ENCODE measurements around the gene ZNF593. TPM values are rescaled to one million over a fixed set of nuclear protein-coding genes. Genes with fewer than 3 reads are reported as not detected.

The ZNF593 gene
- total RNA-seq, 1 donor from 2014 or later: 18.0 TPM

DNA sequence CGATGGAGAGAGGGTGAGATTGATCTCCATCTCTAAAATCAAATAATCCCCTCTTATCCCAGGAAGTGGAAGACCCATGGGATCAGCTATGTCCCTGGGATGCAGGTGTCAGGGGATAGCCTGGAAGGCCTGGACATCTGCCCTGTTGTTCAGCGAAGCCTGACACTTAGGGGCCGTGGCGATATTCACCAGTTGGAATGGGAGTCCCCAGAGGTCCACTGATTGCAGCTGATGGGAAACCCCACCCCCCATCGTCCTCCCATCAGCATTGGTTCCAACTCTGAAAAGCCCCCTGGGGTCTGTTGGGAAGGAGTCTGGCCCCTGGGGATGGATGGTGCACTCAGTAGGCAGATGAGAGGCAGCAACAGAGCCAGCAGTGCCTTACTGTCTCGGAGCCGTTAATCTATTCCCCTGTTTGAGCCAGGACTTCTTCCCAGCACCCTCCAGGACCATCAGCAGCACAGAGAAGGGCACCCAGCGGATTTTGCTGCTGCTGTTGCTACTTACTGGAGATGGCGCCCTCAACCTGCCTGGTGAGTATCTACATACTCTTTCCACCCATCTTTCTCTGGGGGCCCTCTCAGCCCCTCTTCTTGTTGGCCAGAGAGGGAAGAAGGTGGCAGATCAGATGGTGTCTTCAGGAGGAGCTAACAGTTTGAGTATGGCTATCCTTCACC is 34.1 kb downstream of the ZNF593 start:
- Histone ChIP-seq H3K9me3 (no peaks in the 10 kb centered on the region), H3K27ac (no peak overlapping the region), H3K4me3 (no peak overlapping the region), H3K4me1 (peaks cover 4% of the 10 kb centered on the region), H3K36me3 (no peaks in the 10 kb centered on the region), H3K27me3 (ENCODE audit: low read depth) (no peaks in the 10 kb centered on the region)
- TF ChIP-seq, protein P1, sequence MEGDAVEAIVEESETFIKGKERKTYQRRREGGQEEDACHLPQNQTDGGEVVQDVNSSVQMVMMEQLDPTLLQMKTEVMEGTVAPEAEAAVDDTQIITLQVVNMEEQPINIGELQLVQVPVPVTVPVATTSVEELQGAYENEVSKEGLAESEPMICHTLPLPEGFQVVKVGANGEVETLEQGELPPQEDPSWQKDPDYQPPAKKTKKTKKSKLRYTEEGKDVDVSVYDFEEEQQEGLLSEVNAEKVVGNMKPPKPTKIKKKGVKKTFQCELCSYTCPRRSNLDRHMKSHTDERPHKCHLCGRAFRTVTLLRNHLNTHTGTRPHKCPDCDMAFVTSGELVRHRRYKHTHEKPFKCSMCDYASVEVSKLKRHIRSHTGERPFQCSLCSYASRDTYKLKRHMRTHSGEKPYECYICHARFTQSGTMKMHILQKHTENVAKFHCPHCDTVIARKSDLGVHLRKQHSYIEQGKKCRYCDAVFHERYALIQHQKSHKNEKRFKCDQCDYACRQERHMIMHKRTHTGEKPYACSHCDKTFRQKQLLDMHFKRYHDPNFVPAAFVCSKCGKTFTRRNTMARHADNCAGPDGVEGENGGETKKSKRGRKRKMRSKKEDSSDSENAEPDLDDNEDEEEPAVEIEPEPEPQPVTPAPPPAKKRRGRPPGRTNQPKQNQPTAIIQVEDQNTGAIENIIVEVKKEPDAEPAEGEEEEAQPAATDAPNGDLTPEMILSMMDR (IDR thresholded peaks at IDR 0.05): no peak
- ATAC-seq (no peak), DNase-seq (no peak)
- intact Hi-C loops (cut with DNase I): no loop called here

DNA sequence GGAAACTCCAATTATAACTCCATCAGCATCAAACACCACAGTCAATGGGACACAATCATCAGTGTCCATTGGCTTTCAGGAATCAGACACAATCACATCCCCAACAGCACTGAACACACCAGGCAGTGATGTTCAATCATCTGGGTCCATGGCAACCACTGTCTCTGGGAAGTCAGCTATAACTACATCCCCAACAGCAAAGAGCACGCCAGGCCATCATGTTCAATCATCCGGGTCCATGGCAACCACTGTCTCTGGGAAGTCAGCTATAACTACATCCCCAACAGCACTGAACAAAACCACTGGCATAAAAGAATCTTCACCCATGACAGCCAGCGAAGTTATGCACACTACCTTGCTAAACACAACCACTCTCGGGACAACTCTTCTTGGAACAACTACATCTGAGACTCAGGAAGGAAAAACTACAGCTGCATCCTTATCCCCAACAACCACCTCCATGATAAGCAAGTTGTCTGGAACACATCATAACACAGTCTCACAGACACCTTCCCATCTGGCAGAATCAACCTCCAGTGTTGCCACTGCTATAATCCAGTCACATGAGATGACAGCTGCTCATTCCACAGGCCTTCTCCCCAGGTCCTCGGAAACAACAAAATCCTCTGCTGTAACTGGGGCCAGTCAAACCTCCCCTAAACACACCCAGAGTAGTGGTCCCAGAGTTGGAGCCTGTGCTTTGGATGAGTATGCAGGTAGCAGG is 40.6 kb downstream of the ZNF593 start:
- DNase-seq (no peak), ATAC-seq (no peak)
- TF ChIP-seq, protein P1 (IDR thresholded peaks at IDR 0.05): no peak
- H3K9me3 ChIP-seq: no peaks in the 10 kb centered on the region
- H3K36me3 ChIP-seq: no peaks in the 10 kb centered on the region
- intact Hi-C loops (cut with DNase I): no loop called here
- no peaks in the 10 kb centered on the region for H3K4me1 ChIP-seq
- H3K27ac ChIP-seq: no peak overlapping the region
- H3K27me3 ChIP-seq (ENCODE audit: low read depth): no peaks in the 10 kb centered on the region
- no peak overlapping the region for H3K4me3 ChIP-seq

DNA sequence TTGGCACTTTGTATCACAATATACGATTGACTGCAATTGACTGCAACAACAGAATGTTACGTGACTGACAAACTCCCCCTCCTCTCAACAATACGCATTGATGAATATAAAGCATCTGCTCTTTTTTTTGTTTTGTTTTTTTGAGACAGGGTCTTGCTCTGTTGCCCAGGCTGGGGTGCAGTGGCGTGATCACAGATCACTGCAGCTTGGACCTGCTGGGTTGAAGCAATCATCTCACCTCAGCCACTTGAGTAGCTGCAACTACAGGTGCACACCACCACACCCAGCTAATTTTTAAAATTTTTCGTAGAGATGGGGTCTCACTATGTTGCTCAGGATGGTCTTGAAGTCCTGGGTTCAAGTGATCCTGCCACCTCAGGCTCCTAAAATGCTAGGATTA is 43.0 kb downstream of the ZNF593 start:
- Histone ChIP-seq H3K36me3 (no peaks in the 10 kb centered on the region), H3K27ac (no peak overlapping the region), H3K9me3 (no peaks in the 10 kb centered on the region), H3K27me3 (ENCODE audit: low read depth) (no peaks in the 10 kb centered on the region), H3K4me3 (no peak overlapping the region), H3K4me1 (no peaks in the 10 kb centered on the region)
- DNase-seq (no peak), ATAC-seq (no peak)
- intact Hi-C loops (cut with DNase I): no loop called here
- TF ChIP-seq, protein P1 (IDR thresholded peaks at IDR 0.05): no peak

DNA sequence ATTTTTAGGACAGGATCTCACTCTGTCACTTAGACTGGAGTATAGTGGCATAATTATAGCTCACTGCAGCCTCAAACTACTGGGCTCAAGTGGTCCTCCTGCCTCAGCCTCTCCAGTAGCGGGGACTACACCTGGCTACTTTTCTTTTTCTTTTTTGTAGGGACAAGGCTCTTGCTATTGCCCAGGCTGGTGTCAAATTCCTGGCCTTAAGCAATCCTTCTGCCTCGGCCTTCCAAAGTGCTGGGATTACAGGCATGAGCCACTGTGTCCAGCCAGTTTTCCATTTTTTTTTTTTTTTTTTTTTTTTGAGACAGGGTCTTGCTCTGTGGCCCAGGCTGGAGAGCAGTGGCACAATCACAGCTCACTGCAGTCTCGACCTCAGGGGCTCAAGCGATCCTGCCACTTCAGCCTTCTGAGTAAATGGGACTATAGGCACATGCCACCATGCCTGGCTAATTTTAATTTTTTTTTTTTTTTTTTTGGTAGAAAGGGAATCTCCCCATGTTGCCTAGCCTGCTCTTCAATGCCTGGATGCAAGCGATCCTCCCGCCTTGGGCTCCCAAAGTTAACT is 43.7 kb downstream of the ZNF593 start:
- Histone ChIP-seq H3K27ac (no peak overlapping the region), H3K4me3 (no peak overlapping the region), H3K36me3 (no peaks in the 10 kb centered on the region), H3K9me3 (no peaks in the 10 kb centered on the region), H3K27me3 (ENCODE audit: low read depth) (no peaks in the 10 kb centered on the region), H3K4me1 (no peaks in the 10 kb centered on the region)
- intact Hi-C loops (cut with DNase I): no loop called here
- TF ChIP-seq, protein P1 (IDR thresholded peaks at IDR 0.05): no peak
- no peak for ATAC-seq
- DNase-seq: no peak

DNA sequence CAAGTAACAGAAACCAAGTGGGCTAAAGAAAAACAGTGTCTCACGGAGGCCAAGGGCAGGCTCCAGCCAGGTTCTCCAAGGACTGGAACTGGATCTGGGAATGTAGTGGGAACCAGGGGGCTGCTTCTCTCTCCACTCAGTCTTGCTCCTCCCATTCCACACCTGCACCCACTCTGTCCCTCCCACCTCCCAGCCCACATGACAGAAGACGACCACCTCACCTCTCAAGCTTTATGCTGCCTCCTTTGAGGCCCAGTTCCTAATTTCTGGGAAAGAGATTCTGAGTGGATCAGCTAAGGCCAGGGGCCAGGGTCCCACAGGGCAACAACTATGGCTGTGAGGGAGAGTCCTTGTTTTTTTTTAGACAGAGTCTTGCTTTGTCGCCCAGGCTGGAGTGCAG is 45.5 kb downstream of the ZNF593 start:
- Histone ChIP-seq H3K9me3 (no peaks in the 10 kb centered on the region), H3K4me1 (no peaks in the 10 kb centered on the region), H3K36me3 (no peaks in the 10 kb centered on the region), H3K27ac (no peak overlapping the region), H3K27me3 (ENCODE audit: low read depth) (no peaks in the 10 kb centered on the region), H3K4me3 (no peak overlapping the region)
- ATAC-seq (no peak), DNase-seq (no peak)
- intact Hi-C loops (cut with DNase I): no loop called here
- TF ChIP-seq, protein P1 (IDR thresholded peaks at IDR 0.05): no peak
